Activated CD4-positive, alpha-beta T cell treated with anti-CD3 and anti-CD28 coated beads, Interleukin-2, amount 50 U/mL, for 4 hours (primary cell): ENCODE results near the gene ALK.

ENCODE experiments used
- DNase-seq, 2 experiments: peaks; one replicate each; pipeline ENCODE4 v3.0.0-alpha.2; 2020

ALK gene

DNA sequence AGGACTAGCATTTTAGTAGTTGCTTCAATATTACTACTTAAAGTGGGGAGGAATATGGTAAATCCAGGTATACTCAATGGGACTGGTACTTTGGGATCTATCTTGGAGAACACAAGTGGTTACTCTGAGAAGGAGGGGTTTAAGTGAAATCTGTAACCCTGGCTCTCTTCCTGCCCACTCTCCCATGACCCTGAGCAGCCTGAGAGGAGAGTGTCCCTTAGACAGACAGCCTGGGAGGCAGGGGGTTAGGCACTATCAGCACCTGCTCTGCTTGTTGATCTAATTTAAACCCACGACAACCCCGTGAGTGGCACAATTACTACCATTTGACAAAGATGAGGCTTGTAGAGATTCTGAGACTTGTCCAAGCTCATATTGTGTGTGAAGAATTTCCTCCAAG lies 395.5 kb downstream of the ALK start:
- DNase-seq = no peak

DNA sequence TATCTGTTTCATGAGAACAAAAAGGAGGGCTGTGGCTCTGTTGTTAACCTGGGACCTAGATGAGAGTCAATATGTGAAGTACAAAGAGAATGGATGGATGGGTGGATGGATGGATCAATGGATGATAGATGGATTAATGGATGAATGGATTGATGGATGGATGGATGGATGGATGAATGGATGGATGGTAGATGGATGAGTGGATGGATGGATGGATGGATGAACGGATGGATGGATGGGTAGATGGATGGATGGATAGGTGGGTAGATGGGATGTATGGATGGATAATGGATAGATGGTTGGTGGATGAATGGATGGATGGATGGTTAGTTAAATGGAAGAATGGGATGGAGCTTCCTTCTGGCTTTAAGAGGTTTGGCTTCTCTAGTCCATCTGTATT lies 396.7 kb downstream of the ALK start:
- no peak for DNase-seq

DNA sequence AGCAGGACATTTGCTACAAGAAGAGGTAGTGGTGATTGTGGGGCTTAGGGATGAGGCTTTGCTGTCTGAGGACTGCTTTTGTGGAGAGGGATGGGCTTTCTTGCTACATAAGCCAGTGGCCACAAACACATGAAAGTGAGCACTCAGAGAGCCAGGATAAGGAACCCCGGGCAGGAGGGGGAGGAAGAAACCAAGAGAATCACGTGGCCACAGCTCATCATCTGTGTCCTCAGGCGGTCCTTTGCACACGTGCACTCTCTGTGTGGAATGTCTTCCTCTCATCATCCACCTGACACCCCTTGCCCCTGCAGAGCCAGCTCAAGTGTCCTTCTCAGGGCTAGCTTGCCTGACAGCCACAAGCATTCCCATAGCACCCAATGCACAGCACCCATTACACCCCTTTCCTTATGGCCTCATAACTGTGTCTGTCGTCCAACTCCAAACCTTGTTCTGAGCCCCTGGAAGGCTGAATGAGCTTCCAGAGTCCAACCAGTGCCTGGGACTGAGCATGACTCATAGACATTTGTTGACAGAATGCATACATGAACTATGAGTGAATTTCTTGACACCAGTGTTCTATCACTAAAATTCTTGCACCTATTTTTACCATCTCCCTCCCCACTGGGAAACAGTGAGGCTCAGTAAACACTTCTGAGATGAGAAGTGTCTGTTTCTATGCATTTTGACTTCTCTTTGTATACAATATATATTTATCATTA lies 398.3 kb downstream of the ALK start:
- no peak for DNase-seq

DNA sequence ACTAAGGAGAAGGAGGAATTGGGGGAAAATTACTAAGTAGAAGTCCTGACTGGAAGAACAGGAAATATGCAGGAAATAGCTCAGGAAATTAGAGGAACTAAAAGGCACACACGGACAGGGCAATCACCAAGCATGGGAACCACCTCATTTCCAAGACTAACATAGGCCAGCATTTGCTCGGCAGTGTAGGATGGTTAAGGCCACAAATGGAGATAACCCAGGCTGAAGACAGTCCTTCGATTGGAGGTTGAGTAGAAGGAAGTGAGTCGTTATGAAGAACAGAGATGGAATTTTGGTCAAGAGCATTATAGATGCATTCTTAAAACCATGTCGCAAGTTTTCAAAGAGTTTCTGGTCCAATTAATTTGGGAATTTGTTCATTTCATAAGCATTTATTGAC lies 401.4 kb downstream of the ALK start:
- DNase-seq = no peak

DNA sequence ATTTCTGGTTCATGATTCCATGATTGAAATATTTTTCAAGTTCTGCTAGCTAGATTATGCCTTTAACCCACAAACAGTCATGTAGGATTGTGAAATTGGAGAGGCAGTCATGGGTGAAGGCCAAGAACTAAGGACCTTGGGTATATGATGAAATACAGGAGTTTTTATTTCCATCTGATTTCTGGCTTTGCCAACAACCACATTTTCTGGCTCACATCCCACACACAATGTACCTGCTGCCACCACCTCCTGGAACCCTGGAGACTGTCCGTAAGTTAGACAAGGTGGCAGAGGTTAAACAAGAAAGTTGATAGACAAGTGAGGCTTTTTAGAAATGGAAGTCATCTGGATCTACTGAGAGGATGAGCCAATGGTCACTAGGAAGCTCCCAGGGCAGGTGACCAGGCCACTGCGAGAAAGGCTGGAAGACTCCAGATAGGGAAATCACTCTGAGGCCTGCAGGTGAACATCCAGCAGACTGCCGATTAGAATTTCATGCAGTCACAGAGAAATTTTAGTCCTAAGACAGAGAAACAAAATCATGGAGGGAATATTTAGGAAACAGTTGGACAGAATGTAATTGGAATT lies 402.0 kb downstream of the ALK start:
- no peak for DNase-seq

DNA sequence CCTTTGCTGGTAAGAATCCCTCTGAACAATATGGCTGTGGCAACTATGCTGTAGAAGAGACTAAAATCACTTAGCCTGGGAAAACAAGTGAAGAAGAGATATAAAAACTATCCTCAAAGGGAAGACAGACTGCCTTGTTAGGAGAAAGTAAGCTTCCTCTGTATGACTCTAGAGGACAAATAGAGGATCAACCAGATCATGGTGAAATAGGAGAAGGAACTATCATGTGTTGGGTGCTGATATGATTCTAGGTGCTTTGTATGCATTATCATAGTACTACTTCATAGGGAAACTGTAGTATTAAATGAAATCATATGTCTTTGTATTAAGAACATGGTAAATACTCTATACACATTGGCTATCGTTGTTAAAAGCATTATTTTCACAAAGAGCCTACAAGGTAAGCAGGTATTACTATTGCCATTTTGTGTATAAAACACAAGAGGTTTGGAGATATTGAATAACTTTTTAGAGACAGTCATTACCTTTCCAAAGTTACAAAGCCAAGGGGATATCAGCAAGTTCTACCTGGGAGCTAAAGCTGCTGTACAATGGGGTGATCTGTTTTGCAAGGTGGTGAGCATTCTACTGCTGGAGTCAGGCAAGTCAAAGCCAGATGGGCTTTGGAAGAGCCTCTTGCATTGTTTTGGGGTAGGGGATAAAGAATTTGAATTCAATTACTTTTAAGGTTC lies 402.6 kb downstream of the ALK start:
- no peak for DNase-seq

DNA sequence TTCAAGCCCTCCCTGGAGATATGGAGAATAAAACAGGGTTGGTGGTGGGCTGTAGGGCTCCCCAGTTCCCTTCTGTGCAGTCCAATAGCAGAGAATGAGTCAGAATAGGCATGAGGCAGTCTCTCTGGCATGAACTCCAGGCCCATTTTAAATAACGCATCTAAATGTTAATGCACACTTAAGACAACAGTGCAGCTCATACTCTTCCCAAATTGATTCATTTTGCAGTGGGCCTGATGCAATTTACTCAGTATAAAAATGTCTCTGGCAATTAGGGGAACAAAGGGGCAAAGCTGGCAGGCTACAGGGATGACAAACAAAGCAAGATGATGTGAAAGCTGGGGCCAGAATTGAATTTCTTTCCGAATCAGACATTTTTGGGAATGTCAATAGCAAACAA lies 403.4 kb downstream of the ALK start:
- DNase-seq = no peak

DNA sequence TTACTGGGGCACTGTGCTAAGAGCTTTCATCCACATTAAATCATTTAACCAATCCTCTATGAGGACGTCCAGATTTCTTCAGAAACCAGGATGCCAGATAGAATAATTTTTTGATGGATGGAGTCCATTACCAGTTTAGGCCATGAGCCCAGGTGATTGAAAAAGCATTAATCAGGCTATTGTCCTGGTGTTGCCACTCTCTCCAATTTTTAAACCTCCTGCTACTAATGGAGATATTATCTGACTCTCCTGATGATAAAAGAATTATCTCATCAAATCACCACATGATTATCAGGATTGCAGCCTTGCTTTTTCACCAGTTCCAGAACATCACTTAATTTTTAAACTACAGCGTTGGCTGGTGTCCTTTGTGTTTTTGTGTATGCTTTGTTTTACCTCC lies 404.0 kb downstream of the ALK start:
- no peak for DNase-seq

DNA sequence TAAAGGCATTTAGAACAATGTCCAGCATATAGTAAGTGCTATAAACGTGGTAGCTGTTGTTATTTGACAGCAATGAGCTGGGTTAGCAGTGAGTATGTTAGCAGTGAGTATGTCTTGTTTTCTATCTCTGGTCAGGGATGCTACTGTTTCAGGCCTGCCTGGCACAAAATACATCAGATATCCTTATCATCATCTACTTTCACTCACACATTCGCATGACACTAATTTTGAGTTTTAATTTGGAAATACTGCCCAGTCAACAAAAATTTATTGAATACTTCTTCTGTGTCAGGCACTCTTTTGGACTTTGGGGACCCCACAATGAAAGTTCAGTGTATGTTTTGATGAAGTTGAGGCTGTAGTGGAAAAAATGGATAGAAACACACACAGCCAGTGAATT lies 404.6 kb downstream of the ALK start:
- no peak for DNase-seq

DNA sequence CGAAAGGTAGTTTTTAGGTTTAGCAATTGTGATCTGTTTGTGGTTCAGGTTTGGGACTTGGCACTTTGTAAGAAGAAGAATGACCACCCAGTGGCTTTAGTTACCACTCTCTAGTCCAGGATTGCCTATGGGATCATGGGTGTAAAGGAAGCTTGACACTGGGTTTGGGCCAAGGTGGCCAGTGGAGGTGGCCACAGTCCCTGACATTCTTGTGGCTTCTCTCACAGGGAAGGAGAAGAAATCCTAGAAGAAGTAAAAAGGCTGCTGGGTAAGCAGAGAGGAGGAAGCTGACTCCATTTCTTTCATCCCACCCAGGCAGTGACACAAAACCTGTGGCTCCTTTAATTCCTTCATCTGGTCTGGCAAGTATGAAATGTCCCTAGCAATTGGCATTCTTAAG lies 411.5 kb downstream of the ALK start:
- DNase-seq = no peak

DNA sequence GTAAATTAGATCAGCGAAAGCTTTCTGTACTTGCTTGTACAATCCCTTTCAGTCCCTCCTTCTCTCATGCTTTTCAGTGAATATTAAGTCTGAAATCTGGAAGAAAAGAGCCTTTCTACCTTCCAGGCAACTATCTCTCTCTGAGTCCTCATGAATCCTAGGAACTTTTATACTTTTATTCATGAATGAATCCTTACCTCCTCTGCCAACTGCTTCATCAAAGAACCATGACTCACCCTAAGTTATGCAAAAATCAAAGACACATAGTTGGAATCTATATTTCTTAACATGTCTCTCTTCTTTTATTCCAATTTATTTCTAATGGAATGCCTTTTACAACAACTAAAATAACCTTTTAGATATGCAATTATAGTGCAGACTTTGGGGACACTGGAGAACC lies 412.0 kb downstream of the ALK start:
- no peak for DNase-seq

DNA sequence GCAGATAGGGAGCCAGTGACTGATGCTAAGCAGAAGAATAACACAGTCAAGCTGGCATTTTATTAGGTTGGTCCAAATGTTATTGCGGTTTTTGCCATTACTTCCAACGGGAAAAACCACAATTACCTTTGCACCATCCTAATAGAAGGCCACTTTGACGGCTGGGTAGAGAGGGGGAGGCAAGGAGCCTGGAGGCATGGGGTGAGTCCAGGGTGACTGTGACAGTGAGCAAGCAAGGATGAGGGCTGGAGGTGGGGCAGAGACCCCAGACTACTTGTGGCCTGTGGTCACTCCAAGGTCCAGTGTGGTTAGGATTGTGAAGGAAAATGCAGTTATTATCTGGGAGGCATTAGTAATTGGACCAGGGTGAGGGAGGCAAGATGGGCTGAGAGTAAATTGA lies 416.6 kb downstream of the ALK start:
- no peak for DNase-seq

DNA sequence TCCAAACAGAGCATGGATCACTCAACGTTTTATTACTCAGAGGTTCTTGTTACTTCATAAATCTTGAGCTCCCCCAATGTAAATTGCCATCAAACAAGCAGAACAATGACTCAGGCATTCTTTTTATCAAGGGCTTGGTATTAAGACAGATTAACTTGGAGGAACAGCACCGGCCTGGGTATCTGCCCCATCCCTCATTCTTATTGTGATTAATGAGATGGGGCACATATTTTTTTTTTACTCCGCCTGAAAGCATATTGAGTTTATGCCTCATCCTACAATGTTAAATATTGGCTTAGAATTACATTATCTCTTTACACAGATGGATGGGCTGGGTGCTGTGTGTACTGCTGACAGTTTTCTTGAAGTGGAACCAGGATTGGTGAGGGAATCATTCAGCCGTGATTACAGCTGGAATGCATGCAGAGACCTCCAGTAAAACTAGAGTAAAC lies 418.9 kb downstream of the ALK start:
- DNase-seq = no peak

DNA sequence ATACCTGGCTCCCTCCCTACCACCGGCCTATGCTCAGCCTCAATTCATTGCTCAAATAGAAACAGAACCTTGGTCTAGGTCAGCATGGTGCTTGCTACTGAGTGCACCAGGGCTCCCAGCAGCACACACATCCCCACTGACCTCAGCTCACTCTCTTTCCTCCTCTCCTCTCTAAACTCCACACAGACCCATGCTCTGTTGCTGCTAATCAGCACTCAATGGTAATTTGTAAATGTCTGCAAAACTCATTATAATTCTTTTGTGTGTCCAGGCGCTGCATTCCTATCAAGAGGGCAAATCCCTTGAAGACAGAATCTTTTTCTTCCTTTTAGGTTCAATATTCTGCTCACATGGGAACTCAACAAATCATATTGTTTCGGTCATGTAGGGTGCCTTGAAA lies 424.0 kb downstream of the ALK start:
- DNase-seq = no peak

DNA sequence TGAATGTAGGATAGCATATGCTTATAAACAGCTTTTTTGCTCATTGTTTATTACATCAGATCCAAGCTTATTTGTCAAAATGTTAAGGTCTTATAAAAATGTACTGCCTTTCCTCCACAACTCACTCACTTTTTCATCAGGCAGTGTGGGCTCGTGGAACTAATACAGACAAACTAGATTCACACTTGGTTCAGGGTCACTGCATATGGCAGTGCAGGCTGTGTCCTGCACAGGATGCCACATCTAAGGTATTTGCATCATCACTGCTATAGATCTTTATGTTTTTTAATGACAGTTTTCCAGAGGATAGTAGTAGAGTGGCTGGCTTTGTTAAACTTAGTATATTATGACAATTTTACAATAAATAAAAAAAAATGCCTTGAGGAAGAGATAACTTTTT lies 425.2 kb downstream of the ALK start:
- DNase-seq = no peak

DNA sequence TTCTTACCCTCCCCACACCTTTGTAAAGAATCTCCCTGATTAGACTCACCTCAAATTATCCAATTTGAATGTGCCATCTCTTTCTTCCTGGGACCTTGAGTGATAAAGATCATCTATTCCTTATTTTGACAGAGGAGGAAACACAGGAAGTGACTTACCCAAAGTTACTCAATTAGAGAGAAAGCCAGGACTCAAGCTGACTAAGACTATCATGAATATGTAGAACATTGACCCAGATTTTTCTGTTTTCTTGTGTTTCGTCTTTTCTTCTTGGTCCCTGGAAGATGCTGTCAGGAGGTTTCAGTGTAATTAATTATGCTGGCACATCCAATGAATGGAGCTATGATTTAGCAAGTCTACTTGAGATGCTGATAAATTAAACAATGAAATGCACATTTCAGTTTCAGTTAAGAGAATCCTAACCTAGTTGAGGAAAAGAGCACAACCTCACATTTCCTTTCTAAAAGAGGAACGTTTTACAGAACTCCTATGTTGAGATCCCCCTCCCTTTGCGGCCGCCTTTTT lies 425.8 kb downstream of the ALK start:
- no peak for DNase-seq

DNA sequence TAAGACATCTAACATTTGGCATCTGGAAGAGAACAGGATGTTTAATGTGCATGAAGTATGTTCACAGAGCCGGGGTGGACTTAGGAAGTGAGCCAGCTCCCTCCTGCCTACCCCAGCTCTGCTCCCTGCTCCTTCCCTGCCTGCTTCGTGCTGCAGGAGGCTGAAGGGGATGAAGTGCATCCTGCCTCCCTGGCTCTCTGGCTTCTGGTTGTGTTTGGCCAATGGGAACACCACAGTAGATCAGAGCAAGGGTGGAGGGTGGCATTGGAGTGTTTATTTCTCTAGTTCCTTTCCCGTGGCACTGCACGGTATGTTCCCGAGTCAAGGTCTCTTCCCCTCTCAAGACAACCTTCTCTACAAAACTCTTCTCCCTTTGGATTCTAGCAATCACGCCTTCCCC lies 426.3 kb downstream of the ALK start:
- DNase-seq = no peak

DNA sequence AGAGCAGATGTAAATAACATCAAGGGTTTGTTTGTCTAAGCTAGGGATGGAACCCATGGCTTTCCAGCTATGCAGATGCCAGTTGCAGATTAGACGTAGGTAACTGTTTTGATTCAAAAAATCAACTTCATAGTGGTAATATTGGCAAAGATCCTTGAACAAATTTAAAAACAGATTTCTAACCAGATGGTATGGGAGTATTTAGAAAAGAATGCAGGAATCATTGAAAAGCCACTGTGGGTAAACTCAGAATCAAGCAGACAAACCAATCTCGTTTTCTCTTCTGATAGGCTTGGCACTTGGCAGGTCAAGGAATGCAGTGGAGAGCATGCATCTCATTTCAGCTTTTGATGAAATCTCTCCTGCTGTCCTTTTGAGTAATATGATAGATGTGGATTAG lies 428.7 kb downstream of the ALK start:
- no peak for DNase-seq

DNA sequence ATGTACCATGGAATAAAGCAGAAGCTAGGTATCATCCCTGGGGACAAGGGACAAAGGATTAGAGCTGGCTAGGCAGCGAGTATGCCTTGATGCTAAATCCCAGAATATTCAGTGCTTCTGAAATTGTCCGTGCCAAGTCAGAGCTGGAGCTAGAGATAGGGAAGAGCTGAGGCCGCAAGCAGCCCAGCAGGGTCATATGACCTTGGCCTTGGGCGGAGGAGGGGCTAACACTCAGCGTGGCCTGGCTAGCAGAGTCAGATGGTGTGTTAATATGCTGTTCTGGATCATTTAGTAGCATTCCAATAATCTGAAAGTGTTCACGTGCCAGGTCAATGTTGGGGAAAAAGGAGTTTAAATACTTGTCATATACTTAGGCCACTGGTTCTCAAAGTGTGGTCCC lies 431.3 kb downstream of the ALK start:
- no peak for DNase-seq

DNA sequence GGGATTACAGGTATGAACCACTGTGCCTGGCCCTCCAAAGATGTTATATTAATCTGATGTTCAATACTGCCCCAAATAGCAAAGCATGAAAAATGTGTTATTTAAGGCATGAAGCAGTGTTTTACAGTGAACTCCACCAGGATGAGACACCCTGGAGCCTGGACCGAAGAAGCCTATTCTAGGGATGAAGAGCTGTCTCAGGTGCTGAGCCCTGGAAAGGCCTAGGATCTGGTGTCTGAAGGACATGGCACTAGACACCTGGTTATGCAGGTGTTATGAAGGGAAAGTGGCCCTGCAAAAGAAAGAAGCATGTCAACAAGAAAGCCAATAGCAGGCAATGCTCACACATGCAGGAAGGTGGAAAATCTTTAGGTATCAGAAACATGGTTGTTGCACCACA lies 431.8 kb downstream of the ALK start:
- DNase-seq = no peak

DNA sequence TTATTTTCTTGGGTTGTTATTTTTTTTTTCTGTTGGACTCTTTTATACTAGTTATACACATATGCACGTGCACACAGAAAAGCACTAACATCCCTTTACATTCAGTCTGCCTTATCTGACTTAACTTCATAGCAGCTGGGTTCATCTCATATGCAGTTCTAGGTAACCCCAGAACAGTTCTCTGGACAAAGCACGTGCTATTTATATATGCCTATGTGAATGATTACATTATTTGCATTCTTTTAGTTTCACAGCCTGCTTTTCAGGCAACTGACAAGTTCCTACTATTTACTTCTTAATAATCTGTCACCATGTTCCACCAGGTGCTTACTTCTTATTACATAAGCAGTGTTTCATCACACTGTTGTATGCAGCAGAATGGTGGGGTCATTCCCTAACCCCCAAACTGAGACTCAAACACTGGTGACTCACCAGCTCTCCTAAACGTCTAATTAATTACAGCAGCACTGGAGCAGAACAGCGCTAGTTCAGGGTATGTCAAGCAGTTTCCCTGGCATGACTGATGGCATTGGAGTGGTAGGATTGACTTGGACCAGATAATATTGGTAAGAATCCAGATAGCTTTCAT lies 433.3 kb downstream of the ALK start:
- no peak for DNase-seq

DNA sequence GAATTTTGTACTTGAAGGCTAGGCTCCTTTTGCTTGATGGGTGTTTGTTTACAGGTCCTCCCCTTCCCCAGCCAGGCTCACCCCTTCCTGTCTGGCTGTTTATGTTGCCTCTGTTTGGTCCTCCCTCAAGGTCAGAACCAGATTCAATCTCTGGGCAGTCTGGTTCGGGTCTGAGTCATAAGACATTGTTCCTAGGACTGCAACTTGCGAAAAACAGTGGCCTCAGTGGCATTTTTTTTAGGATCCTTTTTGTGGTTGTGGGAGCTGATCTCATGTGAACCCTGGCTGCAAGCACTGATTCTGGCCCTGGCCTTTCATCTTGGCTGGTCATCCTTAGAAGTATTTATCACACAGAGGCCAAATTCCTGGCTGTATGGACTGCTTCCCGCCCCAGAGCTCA lies 435.8 kb downstream of the ALK start:
- no peak for DNase-seq

DNA sequence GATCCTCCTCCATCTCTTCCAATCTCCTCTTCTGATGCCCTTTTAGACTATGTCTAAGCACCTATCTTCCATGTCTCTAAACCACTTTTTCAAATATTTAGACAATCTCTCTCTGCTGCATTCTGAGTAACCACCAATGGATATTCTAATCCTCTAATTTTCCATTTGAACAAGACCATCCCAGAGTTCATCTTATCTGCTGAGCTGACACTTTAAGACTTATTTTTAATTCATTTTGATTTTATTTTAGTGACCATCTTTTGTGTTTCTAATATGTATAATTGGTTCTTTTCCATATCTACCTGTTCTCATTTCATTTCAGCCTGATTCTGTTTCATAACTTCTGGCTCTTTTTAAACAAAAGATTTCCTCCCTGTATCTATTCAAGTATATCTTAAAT lies 436.3 kb downstream of the ALK start:
- no peak for DNase-seq

DNA sequence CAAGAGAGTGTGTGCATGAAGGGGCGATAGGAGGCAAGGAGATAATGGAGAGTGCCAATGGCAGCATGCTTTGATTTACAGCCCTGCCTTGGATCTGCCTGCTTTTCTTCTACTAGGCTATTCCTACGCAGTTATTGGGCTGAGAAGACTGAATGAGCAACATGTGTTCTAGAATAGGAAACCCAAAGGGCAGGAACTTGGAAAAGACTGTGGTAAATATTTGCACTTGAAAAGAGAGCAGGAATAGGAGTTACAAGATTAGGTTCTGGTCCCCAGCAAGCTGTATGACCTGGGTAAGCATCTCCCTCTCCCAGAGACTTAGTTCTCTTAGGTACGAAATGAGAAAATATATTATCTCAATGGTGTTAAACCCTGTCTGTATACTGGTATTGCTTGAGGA lies 438.5 kb downstream of the ALK start:
- no peak for DNase-seq
